Measurements from ENCODE around the gene ARHGAP19.

Gene ARHGAP19

GRCh38 chr10:97213431-97213830, 79.0 kb downstream of the ARHGAP19 start:
- no peaks in the 10 kb centered on the region for H3K4me1 ChIP-seq (ENCODE audit: control insufficient read depth, insufficient read depth, low read length)
- ChIA-PET POLR2A (no interaction called here), CTCF (interaction anchor here (0.7 to 8.8 kb wide), 4 partner anchors 10 to 140 kb away, joined by 3 to 188 read pairs (median 4); no protein-coding TSS in a partner anchor)
- no peaks in the 10 kb centered on the region for H3K9me3 ChIP-seq (ENCODE audit: control insufficient read depth, insufficient read depth, low read depth, low read length)
- H3K27ac ChIP-seq (ENCODE audit: extremely low read depth, low read depth, low read length): no peak overlapping the region
- H3K4me3 ChIP-seq (ENCODE audit: low read depth, low read length): no peak overlapping the region
- H3K36me3 ChIP-seq (ENCODE audit: control insufficient read depth in 2 of 2, insufficient read depth in 1 of 2, low read length in 2 of 2): no peaks in the 10 kb centered on the region
- TF ChIP-seq ZNF501 (tag by site-specific recombination; IDR thresholded peaks at IDR 0.05) (no peak), KLF8 (tag by site-specific recombination; IDR thresholded peaks at IDR 0.05) (no peak), ZSCAN5A (tag by site-specific recombination; IDR thresholded peaks at IDR 0.05) (no peak), ZNF239 (tag by site-specific recombination; IDR thresholded peaks at IDR 0.05) (no peak), ZBTB8A (tag by site-specific recombination; IDR thresholded peaks at IDR 0.05) (no peak), ZNF473 (tag by site-specific recombination; IDR thresholded peaks at IDR 0.05) (no peak), ZNF621 (tag by site-specific recombination; IDR thresholded peaks at IDR 0.05) (no peak), OVOL3 (tag by site-specific recombination; IDR thresholded peaks at IDR 0.05) (no peak), ZBTB6 (tag by site-specific recombination; IDR thresholded peaks at IDR 0.05) (no peak), ZNF280C (tag by site-specific recombination; IDR thresholded peaks at IDR 0.05) (no peak), MZF1 (tag by site-specific recombination; IDR thresholded peaks at IDR 0.05; ENCODE audit: borderline replicate concordance) (no peak), ZBTB48 (tag by site-specific recombination; IDR thresholded peaks at IDR 0.05) (no peak), ZBTB26 (tag by site-specific recombination; optimal IDR thresholded peaks at IDR 0.05) (no peak), ZNF529 (tag by site-specific recombination; IDR thresholded peaks at IDR 0.05; ENCODE audit: insufficient replicate concordance) (no peak), BCL6B (tag by site-specific recombination; IDR thresholded peaks at IDR 0.05) (no peak), ZBTB49 (tag by site-specific recombination; IDR thresholded peaks at IDR 0.05; ENCODE audit: low read depth) (no peak), ZSCAN4 (tag by site-specific recombination; IDR thresholded peaks at IDR 0.05) (no peak)
